Uterus (tissue), 2 donors: ENCODE measurements around the gene ATAD2B.

Experiments
- POLR2A ChIP-seq, 2 donors: fragments of 450-650 bp; IDR thresholded peaks; one replicate each; pipeline ENCODE4 v1.6.1; 2016; ENCODE audit warnings: antibody characterized with exemption in 2 of 2, mild to moderate bottlenecking in 1 of 2, moderate library complexity in 1 of 2
- TF ChIP-seq, protein P1 (sequence below), 4 experiments: fragments of 200-600 bp in 2 of 4; fragments of 450-650 bp in 2 of 4; sonication (generic) in 2 of 4; IDR thresholded peaks; one replicate each; pipeline ENCODE4 v1.5.1; 2016 to 2019; ENCODE audit warnings: antibody characterized with exemption in 4 of 4, mild to moderate bottlenecking in 2 of 4, moderate library complexity in 1 of 4

DNA sequence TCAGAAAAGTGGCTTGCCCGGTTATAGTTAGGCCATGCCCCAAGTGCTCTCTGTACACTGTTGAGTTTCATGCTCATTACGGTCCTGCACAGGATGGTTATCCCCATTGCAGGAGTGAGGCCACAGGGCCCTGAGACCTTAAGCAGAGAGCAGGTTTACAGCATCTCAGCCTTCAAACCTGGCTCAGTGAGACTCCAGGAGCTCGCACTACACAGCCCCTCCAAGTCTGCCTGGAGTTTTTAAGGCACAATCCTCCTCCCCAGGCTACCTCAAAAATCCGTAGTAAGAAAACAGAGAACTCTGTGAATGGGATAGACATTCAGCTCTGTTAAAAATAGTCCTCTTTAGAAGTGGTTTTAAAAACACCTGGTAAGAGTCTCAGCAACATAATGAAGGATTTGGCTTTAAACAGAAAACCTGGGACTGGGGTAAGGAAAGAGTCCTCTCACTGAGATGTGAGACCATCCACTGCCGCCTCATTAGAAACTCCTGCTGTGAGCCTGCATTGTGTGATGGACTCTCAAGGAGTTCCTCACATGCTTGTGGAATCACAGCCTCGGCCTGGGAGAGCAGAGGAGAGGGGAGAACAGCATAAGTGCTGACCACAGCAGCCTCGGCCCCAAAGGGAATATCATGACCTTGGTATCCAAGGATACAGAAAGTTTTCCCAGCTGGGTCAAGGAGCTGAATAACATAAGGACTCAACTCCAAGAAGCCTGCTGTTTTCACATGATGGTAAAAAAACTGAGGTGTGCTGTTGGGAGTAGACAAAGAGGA is 214.8 kb downstream of the ATAD2B start:
- TF ChIP-seq, protein P1, sequence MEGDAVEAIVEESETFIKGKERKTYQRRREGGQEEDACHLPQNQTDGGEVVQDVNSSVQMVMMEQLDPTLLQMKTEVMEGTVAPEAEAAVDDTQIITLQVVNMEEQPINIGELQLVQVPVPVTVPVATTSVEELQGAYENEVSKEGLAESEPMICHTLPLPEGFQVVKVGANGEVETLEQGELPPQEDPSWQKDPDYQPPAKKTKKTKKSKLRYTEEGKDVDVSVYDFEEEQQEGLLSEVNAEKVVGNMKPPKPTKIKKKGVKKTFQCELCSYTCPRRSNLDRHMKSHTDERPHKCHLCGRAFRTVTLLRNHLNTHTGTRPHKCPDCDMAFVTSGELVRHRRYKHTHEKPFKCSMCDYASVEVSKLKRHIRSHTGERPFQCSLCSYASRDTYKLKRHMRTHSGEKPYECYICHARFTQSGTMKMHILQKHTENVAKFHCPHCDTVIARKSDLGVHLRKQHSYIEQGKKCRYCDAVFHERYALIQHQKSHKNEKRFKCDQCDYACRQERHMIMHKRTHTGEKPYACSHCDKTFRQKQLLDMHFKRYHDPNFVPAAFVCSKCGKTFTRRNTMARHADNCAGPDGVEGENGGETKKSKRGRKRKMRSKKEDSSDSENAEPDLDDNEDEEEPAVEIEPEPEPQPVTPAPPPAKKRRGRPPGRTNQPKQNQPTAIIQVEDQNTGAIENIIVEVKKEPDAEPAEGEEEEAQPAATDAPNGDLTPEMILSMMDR (IDR thresholded peaks at IDR 0.05): no peak
- no peak for TF ChIP-seq POLR2A (IDR thresholded peaks at IDR 0.05)
